Stomach (tissue), 9 donors: Measurements from ENCODE around the gene CHAT. TPM values are rescaled to one million over a fixed set of nuclear protein-coding genes. Genes with fewer than 3 reads are reported as not detected.

Experiments used
- DNase-seq, 2 donors: peaks; one replicate each; pipeline versions ENCODE4 v3.0.0 to v3.0.0-alpha.2; 2013 to 2019
- H3K27ac ChIP-seq, 5 donors: fragments of 200-600 bp in 4 of 5; sonication (generic) in 4 of 5; one replicate each; pipeline ENCODE4 v1.5.1; 2013 to 2019; ENCODE audit warnings: mild to moderate bottlenecking in 1 of 5, moderate library complexity in 1 of 5
- H3K27me3 ChIP-seq, 3 donors: fragments of 200-600 bp; sonication (generic); one replicate each; pipeline ENCODE4 v1.5.1; 2017 to 2019; ENCODE audit warnings: mixed run types in 1 of 3
- H3K36me3 ChIP-seq, 4 donors: fragments of 200-600 bp; sonication (generic); 1 replicate in 3 of 4; 2 replicates in 1 of 4; pipeline ENCODE4 v1.5.1; 2016 to 2019
- H3K4me1 ChIP-seq, 4 donors: fragments of 200-600 bp; sonication (generic); one replicate each; pipeline ENCODE4 v1.5.1; 2016 to 2019
- H3K4me3 ChIP-seq, 4 donors: fragments of 200-600 bp; sonication (generic) in 3 of 4; one replicate each; pipeline ENCODE4 v1.5.1; 2016 to 2019; ENCODE audit warnings: mild to moderate bottlenecking in 1 of 4
- H3K9me3 ChIP-seq, 4 donors: fragments of 200-600 bp; sonication (generic); one replicate each; pipeline ENCODE4 v1.5.1; 2016 to 2019
- CTCF ChIP-seq, 7 experiments: fragments of 450-650 bp in 4 of 7; fragments of 200-600 bp in 3 of 7; sonication (generic) in 3 of 7; IDR thresholded peaks; one replicate each; pipeline ENCODE4 v1.5.1; 2016 to 2019; ENCODE audit warnings: antibody characterized with exemption in 7 of 7, control low read depth in 2 of 7, mild to moderate bottlenecking in 1 of 7
- EP300 ChIP-seq: sonication (generic); formaldehyde crosslinking; IDR thresholded peaks from one replicate; pipeline ENCODE4 v1.6.1; 2017; ENCODE audit warnings: antibody characterized with exemption
- POLR2A ChIP-seq, 4 donors: fragments of 450-650 bp; IDR thresholded peaks; one replicate each; pipeline ENCODE4 v1.6.1; 2016; ENCODE audit warnings: antibody characterized with exemption in 4 of 4, control low read depth in 2 of 4, mild to moderate bottlenecking in 1 of 4, moderate library complexity in 1 of 4
- POLR2AphosphoS5 ChIP-seq, 3 donors: sonication (generic); formaldehyde crosslinking; IDR thresholded peaks; one replicate each; pipeline ENCODE4 v1.6.1; 2016; ENCODE audit warnings: antibody characterized with exemption in 3 of 3
- WGBS, 5 donors: extraction: QIAGEN DNeasy Blood & Tissue Kit in 3 of 5; methylation state at CpG; one replicate each; pipeline versions ENCODE4 v1.1.5 to v1.1.7; 2013 to 2018; 5-methylcytosine and 5-hydroxymethylcytosine counted together
- intact Hi-C: fragments of 100-400 bp; cut with DNase I; formaldehyde crosslinking; loops from one replicate; pipeline ENCODE4 v1.15.1; 2023; ENCODE audit warnings: low total_unique reads
- polyA plus RNA-seq, 3 donors: library from polyadenylated mRNA; stranded (reverse); fragments of 200-250 nt; gene quantifications; one replicate each; pipeline ENCODE4 v1.2.3, GENCODE V29; 2013
- total RNA-seq, 5 donors: library from RNA; depleted of rRNA; stranded (reverse); fragments of >200 nt; gene quantifications; one replicate each; pipeline versions ENCODE4 v1.1.0 to v1.2.3, GENCODE V29; 2014 to 2016
- donor health status: healthy with polysubstance abuse.
- donor health status: Bipolar disorder and iron deficiency.
- donor health status: healthy.

Gene CHAT
- total and polyA plus RNA-seq, 8 donors: 8.7 TPM; not detected in 7

GRCh38 chr10:49686651-49687050 lies 72.8 kb downstream of the CHAT start:
- WGBS, 5 donors: 64 to 82% (median 74%) methylated on average over 4 of the region's 4 CpGs
- H3K9me3 ChIP-seq: peaks cover 0 to 31% (median 21%) of the 10 kb centered on the region in 4 donors
- H3K27me3 ChIP-seq: peaks cover 0 to 45% (median 32%) of the 10 kb centered on the region in 3 donors
- DNase-seq: no peak
- H3K36me3 ChIP-seq: no peaks in the 10 kb centered on the region
- H3K4me1 ChIP-seq: no peaks in the 10 kb centered on the region
- intact Hi-C loops: no loop called here
- no peak overlapping the region for H3K4me3 ChIP-seq
- no peak overlapping the region for H3K27ac ChIP-seq
- TF ChIP-seq CTCF (IDR thresholded peaks at IDR 0.05): no peak
- TF ChIP-seq POLR2A (IDR thresholded peaks at IDR 0.05): no peak
- no peak for TF ChIP-seq POLR2AphosphoS5 (IDR thresholded peaks at IDR 0.05)
- TF ChIP-seq EP300: no peak

GRCh38 chr10:49688261-49688846 lies 74.5 kb downstream of the CHAT start:
- DNase-seq: no peak
- no peak overlapping the region for H3K4me3 ChIP-seq
- H3K9me3 ChIP-seq: peaks cover 0 to 23% (median 13%) of the 10 kb centered on the region in 4 donors
- H3K4me1 ChIP-seq: no peaks in the 10 kb centered on the region
- TF ChIP-seq POLR2A (IDR thresholded peaks at IDR 0.05) (no peak), POLR2AphosphoS5 (IDR thresholded peaks at IDR 0.05) (no peak), EP300 (no peak), CTCF (IDR thresholded peaks at IDR 0.05) (no peak)
- WGBS, 5 donors: 14 to 28% (median 19%) methylated on average over 8 of the region's 8 CpGs
- H3K27me3 ChIP-seq: peaks cover 0 to 56% (median 34%) of the 10 kb centered on the region in 3 donors
- no peak overlapping the region for H3K27ac ChIP-seq
- no peaks in the 10 kb centered on the region for H3K36me3 ChIP-seq
- intact Hi-C loops: no loop called here

DNA sequence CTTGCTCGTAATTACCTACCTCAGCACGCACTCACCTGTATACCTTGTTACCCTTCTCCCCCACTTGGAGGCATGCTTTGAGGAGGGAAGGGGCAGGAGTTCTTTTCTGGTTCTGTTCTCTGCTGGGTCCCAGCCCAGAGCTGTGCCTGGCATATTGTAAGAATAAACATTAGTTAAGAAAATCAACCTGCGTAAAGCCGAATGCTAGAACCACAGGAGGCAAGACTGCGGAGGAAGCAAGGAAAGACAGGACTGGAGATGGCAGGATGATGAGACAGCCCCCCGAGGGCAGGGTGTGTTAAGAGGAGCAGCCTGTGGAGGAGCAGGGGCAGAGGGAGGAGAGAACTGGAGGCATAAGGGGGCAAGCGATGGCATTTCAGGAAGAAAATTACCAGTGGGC lies 75.1 kb downstream of the CHAT start:
- DNase-seq: no peak
- H3K9me3 ChIP-seq: peaks cover 0 to 27% (median 15%) of the 10 kb centered on the region in 4 donors
- no peak overlapping the region for H3K4me3 ChIP-seq
- intact Hi-C loops: no loop called here
- no peak overlapping the region for H3K27ac ChIP-seq
- no peak for TF ChIP-seq CTCF (IDR thresholded peaks at IDR 0.05)
- TF ChIP-seq POLR2A (IDR thresholded peaks at IDR 0.05): no peak
- no peak for TF ChIP-seq EP300
- TF ChIP-seq POLR2AphosphoS5 (IDR thresholded peaks at IDR 0.05): no peak
- peaks cover 0 to 61% (median 34%) of the 10 kb centered on the region in 3 donors for H3K27me3 ChIP-seq
- WGBS, 5 donors: 21 to 35% (median 25%) methylated on average over 7 of the region's 7 CpGs
- H3K4me1 ChIP-seq: no peaks in the 10 kb centered on the region
- no peaks in the 10 kb centered on the region for H3K36me3 ChIP-seq

- DNase-seq: no peak
- TF ChIP-seq POLR2AphosphoS5 (IDR thresholded peaks at IDR 0.05): no peak
- TF ChIP-seq EP300: no peak
- TF ChIP-seq POLR2A (IDR thresholded peaks at IDR 0.05): no peak
- TF ChIP-seq CTCF (IDR thresholded peaks at IDR 0.05): no peak
- Histone ChIP-seq H3K9me3 (peaks cover 0 to 27% (median 15%) of the 10 kb centered on the region in 4 donors), H3K4me1 (no peaks in the 10 kb centered on the region), H3K36me3 (no peaks in the 10 kb centered on the region), H3K4me3 (no peak overlapping the region), H3K27me3 (peaks cover 0 to 64% (median 34%) of the 10 kb centered on the region in 3 donors), H3K27ac (no peak overlapping the region)
- 18 to 24% (median 20%) methylated on average over 12 of the region's 12 CpGs for WGBS, 5 donors
- intact Hi-C loops: no loop called here
These were observed 76.2 kb downstream of the CHAT start for GRCh38 chr10:49689882-49690510.
